Thyroid gland (tissue), 4 donors: ENCODE results near the gene CACNA1D.

ENCODE experiments used
- POLR2A ChIP-seq, 2 donors: fragments of 450-650 bp; IDR thresholded peaks; one replicate each; pipeline ENCODE4 v1.6.1; 2017; ENCODE audit warnings: antibody characterized with exemption in 2 of 2, mild to moderate bottlenecking in 2 of 2, moderate library complexity in 1 of 2
- TF ChIP-seq, protein P1 (sequence below), 6 experiments: fragments of 200-600 bp in 3 of 6; fragments of 450-650 bp in 3 of 6; sonication (generic) in 3 of 6; IDR thresholded peaks; one replicate each; pipeline ENCODE4 v1.5.1; 2016 to 2019; ENCODE audit warnings: antibody characterized with exemption in 6 of 6, mild to moderate bottlenecking in 2 of 6, inconsistent platforms in 1 of 6, moderate library complexity in 1 of 6

DNA sequence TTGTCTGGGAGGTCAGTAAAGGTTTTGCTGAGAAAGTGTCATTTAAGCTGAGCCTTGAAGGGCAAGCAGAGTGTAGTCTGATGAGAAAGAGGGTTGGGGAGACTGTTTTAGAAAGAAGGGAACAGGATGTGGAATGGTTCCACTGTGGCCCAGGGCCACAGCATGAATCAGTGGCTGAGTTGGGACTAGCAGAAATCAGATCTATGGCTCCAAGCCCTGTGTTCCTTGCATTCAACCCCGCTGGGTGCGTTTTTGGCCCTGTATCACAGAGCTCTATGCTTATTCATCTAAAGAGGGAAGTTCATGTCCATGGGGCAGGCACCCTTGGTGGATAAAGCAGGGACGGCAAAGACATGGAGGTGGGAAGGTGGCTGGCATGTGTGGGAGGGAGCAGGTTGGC, 151.3 kb downstream of the CACNA1D start:
- TF ChIP-seq, protein P1, sequence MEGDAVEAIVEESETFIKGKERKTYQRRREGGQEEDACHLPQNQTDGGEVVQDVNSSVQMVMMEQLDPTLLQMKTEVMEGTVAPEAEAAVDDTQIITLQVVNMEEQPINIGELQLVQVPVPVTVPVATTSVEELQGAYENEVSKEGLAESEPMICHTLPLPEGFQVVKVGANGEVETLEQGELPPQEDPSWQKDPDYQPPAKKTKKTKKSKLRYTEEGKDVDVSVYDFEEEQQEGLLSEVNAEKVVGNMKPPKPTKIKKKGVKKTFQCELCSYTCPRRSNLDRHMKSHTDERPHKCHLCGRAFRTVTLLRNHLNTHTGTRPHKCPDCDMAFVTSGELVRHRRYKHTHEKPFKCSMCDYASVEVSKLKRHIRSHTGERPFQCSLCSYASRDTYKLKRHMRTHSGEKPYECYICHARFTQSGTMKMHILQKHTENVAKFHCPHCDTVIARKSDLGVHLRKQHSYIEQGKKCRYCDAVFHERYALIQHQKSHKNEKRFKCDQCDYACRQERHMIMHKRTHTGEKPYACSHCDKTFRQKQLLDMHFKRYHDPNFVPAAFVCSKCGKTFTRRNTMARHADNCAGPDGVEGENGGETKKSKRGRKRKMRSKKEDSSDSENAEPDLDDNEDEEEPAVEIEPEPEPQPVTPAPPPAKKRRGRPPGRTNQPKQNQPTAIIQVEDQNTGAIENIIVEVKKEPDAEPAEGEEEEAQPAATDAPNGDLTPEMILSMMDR (IDR thresholded peaks at IDR 0.05): no peak
- TF ChIP-seq POLR2A (IDR thresholded peaks at IDR 0.05): no peak
